Endothelial cell of hepatic sinusoid (primary cell): ENCODE results near the gene AQP9.

Source experiments
- in situ Hi-C: cut with HindIII; loops from 2 replicates; pipeline ENCODE4 v1.10.0; 2017; ENCODE audit warnings: low sequenced_read_pairs

Gene AQP9

DNA sequence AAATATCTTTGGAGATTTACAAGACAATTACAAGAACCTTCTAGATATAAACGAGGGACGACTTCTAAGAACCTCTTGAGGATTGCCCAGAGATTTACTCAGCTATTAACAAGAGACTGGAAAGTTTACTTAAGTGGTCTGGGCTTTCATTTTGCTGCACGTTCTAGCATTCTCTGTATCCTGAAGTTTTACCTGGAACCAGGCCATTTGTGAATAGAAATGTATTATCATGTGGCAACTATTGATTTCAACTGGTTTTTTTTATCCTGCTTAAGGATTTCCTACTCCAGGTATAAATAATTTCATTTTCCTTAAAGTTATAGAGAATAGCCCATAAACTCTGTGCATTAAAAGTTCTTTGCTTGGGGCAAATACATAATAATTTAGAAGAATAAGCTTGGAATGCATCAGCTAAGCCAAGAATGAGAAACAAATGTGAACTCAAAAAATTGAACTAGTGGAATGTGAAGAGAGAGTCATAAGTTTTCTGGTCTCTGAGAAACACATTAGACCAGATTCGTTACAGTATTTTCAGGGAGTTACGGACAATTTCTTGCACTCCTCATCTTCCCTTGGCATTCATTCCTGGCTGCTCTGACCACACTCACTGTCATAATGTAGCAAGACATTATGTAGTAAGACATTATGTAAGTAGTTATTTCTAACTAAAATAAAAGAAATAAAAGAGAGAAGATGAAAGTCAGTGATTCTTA lies 1.3 kb downstream of the AQP9 start:
- in situ Hi-C loops, result loop anchor here (5.0 kb wide), 1 partner anchor 42 kb away; no protein-coding TSS in a partner anchor

- in situ Hi-C loops, result loop anchor here (5.0 kb wide), 1 partner anchor 43 kb away; no protein-coding TSS in a partner anchor
These were observed 1.9 kb downstream of the AQP9 start for GRCh38 chr15:58139989-58140522.

GRCh38 chr15:58141894-58142293 lies 3.7 kb downstream of the AQP9 start:
- in situ Hi-C loops, result no loop called here

DNA sequence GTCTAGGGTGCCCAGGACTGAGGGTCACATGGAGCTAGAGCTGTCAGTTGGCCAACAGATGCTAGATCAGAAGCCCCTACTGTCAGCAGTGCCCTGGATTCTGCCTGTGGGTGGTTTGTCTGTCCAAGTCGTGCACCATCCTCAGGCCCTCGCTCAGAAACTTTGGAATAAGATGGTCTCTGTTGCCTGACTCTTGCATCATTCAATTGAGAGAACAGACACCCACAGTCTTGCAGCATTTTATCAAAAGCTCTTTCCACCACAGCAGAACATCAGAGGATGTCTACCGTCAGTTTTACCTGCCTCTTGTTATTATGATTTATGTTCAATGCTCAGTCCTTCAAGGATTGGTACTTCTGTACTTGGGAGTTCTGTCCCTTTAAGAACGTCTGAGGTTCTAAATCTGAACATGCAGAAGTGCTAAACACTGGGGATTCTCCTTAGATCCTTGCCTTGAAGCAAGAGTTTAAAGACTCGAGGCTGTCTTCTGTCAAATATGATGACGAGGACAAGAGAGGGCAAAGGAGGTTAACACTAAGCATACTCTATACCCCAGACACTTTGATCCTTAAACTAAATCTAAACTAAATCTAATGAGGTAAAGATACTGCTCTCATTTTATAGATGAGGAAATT lies 4.8 kb downstream of the AQP9 start:
- in situ Hi-C loops, result no loop called here

GRCh38 chr15:58145606-58146005 lies 7.4 kb downstream of the AQP9 start:
- in situ Hi-C loops, result no loop called here

DNA sequence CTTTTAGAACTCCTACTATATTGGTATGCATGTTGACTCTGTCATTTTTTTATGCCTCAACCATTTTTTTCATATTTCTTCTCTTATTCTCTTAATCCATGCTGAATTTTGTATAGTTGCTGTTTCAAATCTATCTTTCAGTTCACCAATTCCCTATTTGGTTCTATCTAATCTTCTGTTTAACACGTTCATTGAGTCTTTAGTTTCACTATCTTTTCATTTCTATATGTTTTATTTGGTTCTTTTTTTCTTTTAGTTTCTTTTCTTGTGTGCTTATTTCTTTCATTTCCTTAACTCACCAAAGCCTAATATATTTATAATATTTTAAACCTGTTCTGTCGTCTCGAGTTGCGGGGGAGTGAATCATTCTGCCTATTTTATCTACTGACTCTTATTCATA lies 8.0 kb downstream of the AQP9 start:
- in situ Hi-C loops, result no loop called here

DNA sequence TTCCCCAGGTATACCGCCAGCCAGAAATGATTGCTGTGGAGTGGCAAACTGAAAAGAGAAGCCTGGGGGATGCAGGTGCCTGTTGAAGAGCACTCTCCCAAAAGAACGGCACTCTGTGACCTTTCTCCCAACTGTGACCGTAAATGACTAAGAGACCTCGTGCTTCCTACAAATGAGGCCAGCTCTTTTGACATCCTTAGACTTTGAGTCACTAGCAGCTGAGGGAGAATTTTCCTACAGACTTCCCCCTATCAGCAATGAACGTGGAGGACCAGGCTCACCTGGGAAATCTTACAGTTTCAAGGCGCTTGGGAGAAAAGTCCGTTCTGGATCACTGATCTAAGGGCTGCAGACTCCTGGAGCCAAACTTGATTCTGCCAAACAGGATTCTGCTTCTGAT lies 8.6 kb downstream of the AQP9 start:
- in situ Hi-C loops, result no loop called here

DNA sequence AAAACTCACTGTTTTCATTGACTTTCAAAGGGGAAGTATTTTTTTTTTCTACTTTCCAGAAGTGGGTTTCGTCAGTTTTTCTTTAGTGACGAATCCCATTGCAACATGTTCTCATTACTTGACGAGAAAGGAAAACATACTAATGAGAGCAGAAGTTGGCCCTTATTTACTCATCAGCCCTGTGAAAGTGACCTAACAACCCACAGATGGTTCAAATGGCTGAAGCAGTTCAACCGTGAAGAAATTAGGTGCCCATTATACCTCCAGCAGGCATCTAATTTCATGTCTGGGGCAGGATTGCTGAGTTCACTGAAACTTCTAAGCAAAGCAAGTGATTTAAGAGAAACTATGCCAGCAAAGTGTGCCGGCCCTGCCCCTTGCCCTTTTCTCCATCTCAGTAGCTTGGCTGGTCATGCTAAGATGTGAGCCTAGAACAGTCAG lies 9.0 kb downstream of the AQP9 start:
- in situ Hi-C loops, result no loop called here

DNA sequence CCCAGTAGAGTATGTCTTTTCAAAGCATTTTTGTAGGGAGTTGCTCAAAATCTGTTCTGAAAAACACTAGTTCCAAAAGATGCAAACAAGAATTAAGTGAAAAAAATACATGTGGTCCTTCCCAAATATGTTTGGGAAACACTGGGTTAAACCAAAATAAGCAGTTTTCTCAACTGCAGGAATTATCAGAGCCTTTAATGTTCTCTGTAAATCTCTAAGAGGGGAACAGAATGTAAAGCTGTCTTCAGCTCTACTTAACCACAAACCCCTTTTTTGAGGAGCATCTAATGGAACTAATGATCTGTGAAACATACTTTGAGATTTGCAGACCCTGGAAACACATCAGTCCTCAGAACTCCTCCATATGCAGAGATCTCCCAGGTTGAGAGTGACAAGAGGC lies 9.9 kb downstream of the AQP9 start:
- in situ Hi-C loops, result no loop called here

- in situ Hi-C loops, result no loop called here
These were observed 10.7 kb downstream of the AQP9 start for GRCh38 chr15:58148633-58149445.

- in situ Hi-C loops, result no loop called here
These were observed 16.6 kb downstream of the AQP9 start for GRCh38 chr15:58154769-58155168.

DNA sequence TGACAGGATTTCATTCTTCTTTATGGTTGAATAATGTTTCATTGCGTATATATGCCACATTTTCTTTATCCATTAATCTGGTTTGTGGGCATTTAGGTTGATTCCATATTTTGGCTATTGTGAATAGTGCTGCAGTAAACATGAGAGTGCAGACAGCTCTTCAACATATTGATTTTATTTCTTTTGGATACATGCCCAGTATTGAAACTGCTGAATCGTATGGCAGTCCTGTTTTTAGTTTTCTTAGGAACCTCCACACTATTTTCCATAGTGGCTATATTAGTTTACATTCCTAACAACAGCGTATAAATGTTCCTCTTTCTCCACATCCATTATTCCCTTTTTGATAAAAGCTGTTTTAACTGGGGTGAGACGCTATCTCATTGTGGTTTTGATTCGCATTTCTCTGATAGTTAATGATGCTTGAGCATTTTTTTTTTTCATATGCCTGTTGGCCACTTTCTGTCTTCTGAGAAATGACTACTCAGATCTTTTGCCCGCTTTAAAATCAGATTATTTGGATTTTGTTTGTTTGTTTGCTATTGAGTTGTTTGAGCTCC lies 21.7 kb downstream of the AQP9 start:
- in situ Hi-C loops, result no loop called here

DNA sequence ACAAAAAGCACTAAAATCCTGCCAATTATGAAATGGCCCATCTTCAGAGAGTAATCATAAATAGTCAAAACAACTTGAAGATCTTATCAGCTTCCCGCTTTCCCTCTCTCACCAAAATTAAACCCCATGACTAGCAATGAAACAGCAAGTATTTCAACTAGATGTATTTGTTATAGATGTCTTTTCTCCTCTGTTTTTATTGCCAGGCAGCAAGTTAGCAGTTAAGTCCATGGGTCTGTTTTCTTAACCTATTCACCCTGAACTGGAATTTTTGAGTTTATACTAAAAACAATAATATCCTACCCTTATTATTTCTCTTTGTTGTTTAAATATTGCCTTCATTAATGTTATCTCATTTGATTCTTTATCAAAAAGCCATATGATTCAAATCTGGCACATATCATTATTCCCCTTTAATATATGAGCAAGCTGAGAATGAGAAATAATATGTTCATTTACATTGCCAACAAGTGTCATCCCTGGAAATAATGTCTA lies 23.3 kb downstream of the AQP9 start:
- in situ Hi-C loops, result no loop called here

- in situ Hi-C loops, result no loop called here
These were observed 25.8 kb downstream of the AQP9 start for GRCh38 chr15:58163985-58164384.

- in situ Hi-C loops, result no loop called here
These were observed 26.7 kb downstream of the AQP9 start for GRCh38 chr15:58164926-58165325.

DNA sequence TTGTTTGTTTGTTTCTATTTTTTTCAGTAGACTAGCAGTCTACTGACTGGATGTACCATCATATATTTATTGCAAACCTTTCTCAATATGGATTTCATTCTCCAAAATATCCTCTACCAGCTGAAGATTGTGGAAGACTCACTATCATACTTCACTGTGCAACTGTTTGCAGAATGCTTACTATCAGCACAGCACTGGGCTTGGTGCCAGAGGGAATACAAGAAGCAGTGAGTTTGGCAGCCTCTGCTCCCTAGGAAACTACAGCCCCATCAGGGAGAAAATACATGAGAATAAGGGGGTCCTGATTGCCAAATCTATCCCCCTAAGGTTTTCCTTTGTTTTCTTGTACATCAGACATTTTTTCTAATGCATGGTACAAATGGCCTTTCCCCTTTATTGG lies 27.5 kb downstream of the AQP9 start:
- in situ Hi-C loops, result no loop called here

DNA sequence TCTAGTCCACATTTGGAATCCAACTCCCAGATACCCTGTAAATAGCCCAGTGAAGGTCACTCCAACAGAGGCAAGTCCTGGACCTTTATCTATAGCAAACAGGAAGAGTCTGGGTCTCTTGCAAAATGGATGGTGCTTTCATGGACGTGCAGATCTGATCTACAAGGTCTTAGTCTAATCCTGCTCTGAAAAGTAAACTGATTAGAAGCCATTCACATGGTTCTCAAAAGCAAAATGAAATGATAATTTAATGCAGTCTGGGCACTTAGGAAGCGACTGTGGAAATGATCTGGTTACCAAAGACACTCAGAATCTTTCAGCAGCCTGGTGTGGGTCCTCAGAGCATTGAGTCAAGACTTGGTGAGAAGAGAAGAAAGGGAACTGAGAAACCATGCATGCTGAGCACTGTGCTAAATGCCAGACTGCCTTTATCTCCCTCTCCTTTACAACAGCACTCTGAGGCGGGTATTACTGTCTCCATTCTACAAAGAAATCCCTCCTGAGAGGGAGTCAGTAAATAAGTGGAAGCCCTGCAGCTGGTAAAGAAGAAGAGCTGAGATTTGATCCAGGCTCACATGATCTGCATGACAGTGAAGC lies 29.0 kb downstream of the AQP9 start:
- in situ Hi-C loops, result no loop called here

DNA sequence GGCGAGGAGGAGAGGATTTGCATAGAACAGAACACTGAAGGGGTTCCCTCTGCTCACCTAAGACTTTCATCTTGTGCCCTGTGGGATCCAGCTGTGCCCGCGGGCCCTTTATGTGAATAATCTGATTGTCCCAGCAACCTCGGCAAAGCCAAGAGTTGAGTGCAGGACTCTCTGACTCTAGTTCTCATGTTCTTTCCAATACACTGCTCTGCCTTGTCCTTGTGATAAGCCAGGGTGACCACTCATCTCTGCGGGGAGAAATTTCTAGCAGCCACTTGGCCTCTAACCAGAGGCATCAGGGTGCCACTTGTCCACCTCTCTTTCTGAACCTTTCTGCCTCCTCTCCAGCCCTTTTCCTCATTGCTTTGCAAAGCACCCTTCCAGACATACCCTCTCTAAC lies 31.8 kb downstream of the AQP9 start:
- in situ Hi-C loops, result no loop called here

DNA sequence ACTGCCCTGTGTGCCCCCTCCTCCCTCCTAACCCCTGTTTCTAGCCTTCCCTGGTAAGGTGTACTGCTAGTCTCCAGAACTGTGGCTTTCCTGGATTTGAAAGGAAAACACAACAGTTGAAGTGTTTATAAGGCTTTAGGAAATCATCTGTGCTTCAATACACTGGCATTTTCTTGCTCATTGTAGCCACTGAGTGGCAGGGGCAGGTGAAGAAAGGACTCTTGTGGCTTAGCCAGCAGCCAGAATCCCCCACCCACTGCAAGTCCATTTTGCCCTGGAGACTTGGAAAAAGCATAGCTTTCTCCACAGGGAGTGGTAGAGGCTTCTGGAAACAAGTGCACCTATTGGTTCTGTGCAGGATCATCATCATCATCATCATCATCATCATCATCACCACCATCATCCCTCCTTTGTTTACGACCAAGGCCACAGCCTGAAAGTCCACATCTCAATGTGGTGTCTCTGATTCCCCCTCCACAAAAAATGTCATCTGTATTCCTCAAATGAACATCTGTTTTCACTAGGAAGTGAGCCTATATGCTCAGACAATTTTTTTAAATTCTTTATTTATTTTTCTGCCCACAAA lies 33.4 kb downstream of the AQP9 start:
- in situ Hi-C loops, result no loop called here

DNA sequence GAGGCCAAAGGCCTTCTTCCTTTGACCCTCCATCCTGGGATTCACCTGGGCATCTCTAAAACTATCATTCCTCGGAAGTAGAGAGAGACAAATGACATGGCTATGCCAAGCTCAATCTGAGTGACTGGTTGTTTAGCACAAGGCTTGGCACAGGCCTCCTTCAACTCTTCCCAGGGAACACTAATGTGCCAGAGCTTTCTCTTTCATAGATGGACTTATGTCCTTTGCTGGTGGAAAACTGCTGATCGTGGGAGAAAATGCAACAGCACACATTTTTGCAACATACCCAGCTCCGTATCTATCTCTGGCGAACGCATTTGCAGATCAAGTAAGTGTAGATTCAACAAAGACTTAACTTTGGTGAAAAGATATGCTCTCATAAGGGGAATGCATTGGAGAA lies 36.5 kb downstream of the AQP9 start:
- in situ Hi-C loops, result no loop called here
